ELR (cell line): ENCODE data around the gene UGCG.
"Not testable (repeated sequence)": the region's sequence is repeated elsewhere in the genome, so short reads cannot be mapped to it uniquely, and the experiment has no call there.

Experiments used
- DNase-seq: peaks from one replicate; pipeline ENCODE4 v3.0.0-alpha.2; 2015; ENCODE audit warnings: low read depth

UGCG gene

GRCh38 chr9:111919875-111920274 is 23.3 kb downstream of the UGCG start:
- DNase-seq, result no peak

DNA sequence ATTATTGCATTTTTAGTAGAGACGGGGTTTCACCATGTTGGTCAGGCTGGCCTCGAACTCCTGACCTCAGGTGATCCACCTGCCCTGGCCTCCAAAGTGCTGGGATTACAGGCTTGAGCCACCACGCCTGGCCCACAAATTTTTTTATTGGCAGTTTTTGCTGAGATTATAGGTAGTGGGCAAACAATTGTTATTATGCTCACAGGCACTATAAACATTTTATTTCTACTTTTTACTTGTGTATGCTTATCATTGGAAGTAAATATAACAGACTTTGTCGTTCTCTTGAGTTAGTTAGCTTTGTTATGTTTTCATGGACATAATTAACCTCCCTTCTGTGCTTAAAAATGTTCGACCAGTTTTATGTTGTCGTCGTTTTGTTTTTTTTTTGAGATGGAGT is 23.9 kb downstream of the UGCG start:
- no peak for DNase-seq

GRCh38 chr9:111922324-111923013 is 25.9 kb downstream of the UGCG start:
- DNase-seq, result no peak

- DNase-seq, result peak; percentile 60
These were observed 27.7 kb downstream of the UGCG start for GRCh38 chr9:111924281-111924680.

- no peak for DNase-seq
These were observed 28.6 kb downstream of the UGCG start for GRCh38 chr9:111925017-111925770.

- no peak for DNase-seq
These were observed 29.2 kb downstream of the UGCG start for GRCh38 chr9:111925784-111926183.

- DNase-seq, result peak; percentile 91
These were observed 29.8 kb downstream of the UGCG start for GRCh38 chr9:111926421-111926875.

DNA sequence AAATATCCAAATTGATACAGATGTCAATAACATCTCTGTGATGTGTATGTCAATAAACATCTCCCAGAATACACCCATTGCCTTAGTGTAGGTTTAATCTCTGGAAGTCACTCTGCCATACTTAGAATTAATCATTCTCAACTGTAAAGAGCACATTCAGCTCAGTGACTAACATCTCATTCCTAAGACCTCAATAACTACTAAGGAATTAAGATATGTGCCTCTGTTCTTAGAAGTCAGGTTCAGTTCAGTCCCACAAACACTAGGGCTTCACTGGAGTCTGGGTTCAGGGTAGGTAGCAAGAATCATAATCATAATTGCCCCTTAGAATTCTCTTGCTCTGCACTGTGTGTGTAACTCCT is 31.7 kb downstream of the UGCG start:
- DNase-seq, result peak; percentile 79

GRCh38 chr9:111934747-111935146 is 38.1 kb downstream of the UGCG start:
- DNase-seq, result no peak

- DNase-seq, result no peak
These were observed 39.8 kb downstream of the UGCG start for GRCh38 chr9:111936391-111936790.

- no peak for DNase-seq
These were observed 40.7 kb downstream of the UGCG start for GRCh38 chr9:111937301-111937700.

DNA sequence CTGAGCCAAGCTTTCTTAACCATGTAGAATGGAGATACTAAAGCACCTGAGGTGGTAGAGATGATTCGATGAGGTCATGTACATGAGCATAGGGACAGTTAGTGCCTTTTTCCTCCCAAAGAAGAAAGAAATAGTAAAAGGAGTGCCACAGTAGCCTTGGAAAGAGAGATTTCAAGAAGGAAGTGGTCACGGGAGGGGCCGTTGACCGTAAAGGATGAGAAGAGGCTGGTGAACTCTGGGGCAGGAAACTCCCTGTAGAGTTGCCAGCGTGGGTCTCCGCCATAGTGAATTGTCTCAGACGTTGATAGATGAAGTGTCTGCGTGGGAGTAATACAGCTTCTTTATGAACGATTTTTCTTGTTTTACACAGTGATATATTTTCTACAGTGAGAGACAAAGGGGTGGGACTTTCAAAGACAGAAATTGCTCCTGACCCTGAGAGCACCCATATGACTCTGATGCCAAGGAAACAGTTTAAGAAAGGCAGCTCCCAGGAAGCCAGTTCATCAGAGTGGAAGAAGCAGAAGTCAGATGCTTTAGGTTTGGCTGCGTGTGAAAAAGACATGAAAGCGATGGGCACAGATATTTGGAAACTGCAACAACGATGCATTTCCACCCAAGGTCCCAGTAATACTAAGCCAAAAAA is 41.3 kb downstream of the UGCG start:
- DNase-seq, result peak; percentile 40

- no peak for DNase-seq
These were observed 41.8 kb downstream of the UGCG start for GRCh38 chr9:111938427-111938800.

DNA sequence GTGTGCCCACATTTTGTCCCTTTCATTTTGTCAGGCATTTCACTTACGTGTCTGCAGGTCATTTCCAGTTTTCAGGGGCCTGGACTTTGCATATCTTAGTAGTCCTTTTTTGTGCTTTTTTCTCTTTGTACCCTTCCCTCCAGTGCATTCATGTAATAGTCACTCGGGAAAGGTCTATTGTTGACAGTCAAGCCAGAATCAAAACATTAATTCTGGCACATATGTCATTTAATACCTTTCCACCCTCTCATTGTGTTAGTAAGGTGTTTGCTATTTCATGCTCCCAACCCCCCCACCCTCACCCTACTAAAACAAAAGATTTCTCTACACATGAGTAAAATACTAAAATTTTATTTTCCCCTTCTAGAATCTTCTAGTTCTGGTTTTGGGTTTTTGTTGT is 42.7 kb downstream of the UGCG start:
- DNase-seq, result peak; percentile 42

DNA sequence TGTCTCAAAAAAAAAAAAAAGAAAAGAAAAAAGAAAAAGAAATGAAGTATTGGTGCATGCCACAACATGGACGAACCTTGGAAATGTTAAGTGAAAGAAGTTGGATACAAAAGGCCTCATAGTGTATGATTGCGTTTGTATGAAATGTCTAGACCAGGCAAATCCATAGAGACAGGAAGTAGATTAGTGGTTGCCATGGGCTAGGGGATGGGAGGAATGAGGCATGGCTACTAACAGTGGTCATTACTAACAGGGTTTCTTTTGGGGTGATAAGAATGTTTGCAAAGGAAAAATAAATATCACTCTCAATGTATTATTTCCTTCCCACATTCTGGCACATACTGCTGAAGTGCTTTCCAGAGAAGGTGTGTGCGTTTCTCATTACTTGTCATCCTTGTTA is 44.1 kb downstream of the UGCG start:
- DNase-seq, result peak; percentile 50

GRCh38 chr9:111943200-111943599 is 46.6 kb downstream of the UGCG start:
- DNase-seq, result no peak

DNA sequence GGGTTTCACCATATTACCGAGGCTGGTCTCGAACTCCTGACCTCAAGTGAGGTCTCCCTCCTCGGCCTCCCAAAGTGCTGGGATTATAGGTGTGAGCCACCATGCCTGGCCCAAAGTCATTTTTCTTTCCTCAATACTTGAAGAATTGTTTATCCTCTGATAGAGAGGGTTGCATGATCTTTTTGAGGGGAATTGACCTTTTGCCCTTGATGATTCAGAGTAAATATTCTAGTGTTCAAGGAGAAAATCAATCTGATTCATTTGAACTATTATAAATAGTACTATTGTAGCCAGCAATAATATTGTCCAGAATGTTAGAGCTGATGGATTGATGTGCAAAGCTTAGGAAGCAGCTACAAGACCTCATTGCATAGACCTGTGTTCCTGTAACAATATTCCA is 47.1 kb downstream of the UGCG start:
- DNase-seq, result peak; percentile 53

- peak; percentile 59 for DNase-seq
These were observed 47.7 kb downstream of the UGCG start for GRCh38 chr9:111944241-111944866.

DNA sequence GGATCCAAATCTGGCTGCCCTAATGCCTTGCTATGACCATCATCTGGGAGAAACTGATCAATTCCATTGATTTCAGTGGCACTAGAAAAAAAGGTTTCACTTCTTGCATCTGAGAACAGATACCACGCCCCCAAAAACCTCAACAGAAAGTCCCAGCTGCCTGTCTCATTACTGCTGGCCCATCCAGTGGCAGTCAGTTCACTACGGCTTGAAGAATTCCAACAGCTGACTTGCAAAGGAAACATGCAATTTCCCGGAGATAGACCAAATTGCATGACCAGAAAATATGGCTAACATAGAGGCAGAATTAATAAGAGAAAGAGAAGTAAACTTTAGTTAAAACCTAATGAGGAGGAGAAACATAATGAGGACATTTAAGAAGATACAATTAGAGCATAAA is 48.6 kb downstream of the UGCG start:
- DNase-seq, result peak; percentile 75

GRCh38 chr9:111948109-111948508 is 51.5 kb downstream of the UGCG start:
- DNase-seq, result not testable (repeated sequence)

DNA sequence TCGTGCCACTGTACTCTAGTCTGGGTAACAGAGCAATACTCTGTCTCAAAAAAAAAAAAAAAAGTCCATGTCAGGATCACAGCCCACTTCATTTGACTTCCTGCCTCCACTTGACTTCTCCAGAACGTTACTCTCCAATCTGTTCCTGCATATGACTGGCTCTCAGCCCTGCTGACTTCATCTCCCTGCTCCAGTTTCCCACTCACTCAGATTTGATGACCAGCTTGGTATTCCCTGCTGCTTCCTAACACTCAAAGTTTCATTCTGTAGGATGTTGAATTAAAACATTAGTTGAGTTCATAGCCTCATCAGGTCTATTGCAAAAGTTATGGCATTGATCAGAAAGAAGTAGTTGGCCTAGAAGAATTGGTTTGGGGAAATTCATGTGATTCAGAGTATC is 52.3 kb downstream of the UGCG start:
- DNase-seq, result no peak

DNA sequence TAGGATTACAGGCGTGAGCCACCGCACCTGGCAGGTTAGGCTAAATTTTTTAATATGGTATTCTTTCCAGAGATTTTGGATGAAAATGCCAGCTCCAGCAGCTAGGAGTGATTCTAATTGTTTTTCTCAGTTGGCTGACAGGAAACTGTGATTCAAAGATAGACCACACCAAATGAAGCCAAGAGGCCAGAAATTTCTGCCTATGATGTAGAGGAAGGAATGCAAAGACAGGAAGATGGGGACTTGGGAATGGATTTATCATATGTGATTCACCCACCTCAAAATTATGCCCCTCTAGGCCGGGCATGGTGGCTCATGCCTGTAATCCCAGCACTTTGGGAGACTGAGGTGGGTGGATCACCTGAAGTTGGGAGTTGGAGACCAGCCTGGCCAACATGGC is 53.3 kb downstream of the UGCG start:
- DNase-seq, result peak; percentile 89

GRCh38 chr9:111952559-111952958 is 55.9 kb downstream of the UGCG start:
- peak; percentile 92 for DNase-seq
